Left lung (tissue), 10 donors: ENCODE measurements around the gene SLFN12. TPM values are rescaled to one million over a fixed set of nuclear protein-coding genes. Genes with fewer than 3 reads are reported as not detected.
"Not testable (repeated sequence)": the region's sequence is repeated elsewhere in the genome, so short reads cannot be mapped to it uniquely, and the experiment has no call there.

Experiments
- ATAC-seq: fragments of 200-7000 bp; cut with Tn5 transposase; one replicate; pipeline ENCODE4 v1.9.1; 2020; ENCODE audit warnings: moderate library complexity
- DNase-seq, 4 donors: peaks; one replicate each; pipeline ENCODE4 v3.0.0-alpha.2; 2013 to 2020
- H3K27ac ChIP-seq, 2 donors: fragments of 200-600 bp; sonication (generic) in 1 of 2; one replicate each; pipeline versions ENCODE4 v1.5.0 to v1.8.0; 2020 to 2021
- H3K27me3 ChIP-seq, 2 donors: fragments of 200-600 bp; sonication (generic) in 1 of 2; one replicate each; pipeline versions ENCODE4 v1.5.0 to v1.8.0; 2020 to 2021
- H3K36me3 ChIP-seq, 2 donors: fragments of 200-600 bp; sonication (generic) in 1 of 2; one replicate each; pipeline versions ENCODE4 v1.5.0 to v1.8.0; 2020 to 2021
- H3K4me1 ChIP-seq, 2 donors: fragments of 200-600 bp; one replicate each; pipeline ENCODE4 v1.8.0; 2021
- H3K4me3 ChIP-seq, 2 donors: fragments of 200-600 bp; sonication (generic) in 1 of 2; one replicate each; pipeline versions ENCODE4 v1.5.0 to v1.8.0; 2020 to 2021; ENCODE audit warnings: mild to moderate bottlenecking in 1 of 2
- H3K9me3 ChIP-seq, 2 donors: fragments of 200-600 bp; sonication (generic) in 1 of 2; one replicate each; pipeline versions ENCODE4 v1.5.0 to v1.8.0; 2020 to 2021
- CTCF ChIP-seq, 2 donors: fragments of 200-600 bp; sonication (generic) in 1 of 2; IDR thresholded peaks; one replicate each; pipeline versions ENCODE4 v1.5.0 to v1.8.0; 2021; ENCODE audit warnings: antibody characterized with exemption in 2 of 2
- intact Hi-C, 2 donors: fragments of 100-400 bp; cut with DNase I; formaldehyde crosslinking; loops; one replicate each; pipeline versions ENCODE4 v1.11.2 to v1.14.2; 2022
- polyA plus RNA-seq, 6 donors: library from polyadenylated mRNA; unstranded; fragments of 120-200 nt; gene quantifications; one replicate each; pipeline ENCODE4 v1.2.1, GENCODE V29; 2013; ENCODE audit not compliant: insufficient read length in 6 of 6
- total RNA-seq, 2 donors: library from RNA; stranded (reverse); fragmentation: NEBNext Ultra II Directional; extraction: Animal tissue kit (Norgen Biotek cat#: 25700); gene quantifications; one replicate each; pipeline ENCODE4 v1.2.1, GENCODE V29; 2021
- donor health status: DM: no; HTN: yes; CAD: no.
- donor health status: DM: no; HTN: no; CAD: no.

Gene SLFN12
- total and polyA plus RNA-seq, 8 donors: 16.7 to 33.9 (median 28.0) TPM

- Histone ChIP-seq H3K9me3 (no peaks in the 10 kb centered on the region), H3K4me3 (no peak overlapping the region), H3K4me1 (peaks cover 15 to 39% of the 10 kb centered on the region in 2 donors), H3K27ac (no peak overlapping the region), H3K27me3 (no peaks in the 10 kb centered on the region), H3K36me3 (no peaks in the 10 kb centered on the region)
- ATAC-seq (no peak), DNase-seq (no peak)
- intact Hi-C loops: loop anchor here in 1 of 2 donors (10.0 kb wide), 1 partner anchor 65 kb away; no protein-coding TSS in a partner anchor
- no peak for TF ChIP-seq CTCF (IDR thresholded peaks at IDR 0.05)
Measured at GRCh38 chr17:35429702-35430101, 2.6 kb downstream of the SLFN12 start.

GRCh38 chr17:35428229-35428628, 4.1 kb downstream of the SLFN12 start:
- Histone ChIP-seq H3K4me3 (no peak overlapping the region), H3K9me3 (no peaks in the 10 kb centered on the region), H3K4me1 (peaks cover 12 to 31% of the 10 kb centered on the region in 2 donors), H3K36me3 (no peaks in the 10 kb centered on the region), H3K27me3 (no peaks in the 10 kb centered on the region), H3K27ac (no peak overlapping the region)
- intact Hi-C loops: loop anchor here in 1 of 2 donors (10.0 kb wide), 1 partner anchor 63 kb away; no protein-coding TSS in a partner anchor
- no peak for DNase-seq
- TF ChIP-seq CTCF (IDR thresholded peaks at IDR 0.05): no peak
- no peak for ATAC-seq

- DNase-seq: no peak
- Histone ChIP-seq H3K36me3 (peaks cover 0 to 28% of the 10 kb centered on the region in 2 donors), H3K4me1 (no peaks in the 10 kb centered on the region), H3K27me3 (no peaks in the 10 kb centered on the region), H3K4me3 (no peak overlapping the region), H3K27ac (no peak overlapping the region), H3K9me3 (no peaks in the 10 kb centered on the region)
- no peak for ATAC-seq
- TF ChIP-seq CTCF (IDR thresholded peaks at IDR 0.05): no peak
- intact Hi-C loops: loop anchor here in 1 of 2 donors (10.0 kb wide), 1 partner anchor 59 kb away; no protein-coding TSS in a partner anchor
Measured at GRCh38 chr17:35423761-35424160, 8.5 kb downstream of the SLFN12 start.

GRCh38 chr17:35421069-35421468, 11.2 kb downstream of the SLFN12 start:
- H3K27ac ChIP-seq, H3K27me3 ChIP-seq, ATAC-seq, DNase-seq, H3K9me3 ChIP-seq, H3K4me3 ChIP-seq, H3K4me1 ChIP-seq: not testable (repeated sequence)
- H3K36me3 ChIP-seq: peaks cover 0 to 35% of the 10 kb centered on the region in 2 donors
- intact Hi-C loops: loop anchor here in 1 of 2 donors (10.0 kb wide), 1 partner anchor 56 kb away; no protein-coding TSS in a partner anchor

- peaks cover 0 to 14% of the 10 kb centered on the region in 2 donors for H3K9me3 ChIP-seq
- no peak for ATAC-seq
- intact Hi-C loops: no loop called here
- TF ChIP-seq CTCF (IDR thresholded peaks at IDR 0.05): no peak
- peaks cover 0 to 48% of the 10 kb centered on the region in 2 donors for H3K36me3 ChIP-seq
- H3K4me1 ChIP-seq: no peaks in the 10 kb centered on the region
- no peak overlapping the region for H3K27ac ChIP-seq
- no peak overlapping the region for H3K4me3 ChIP-seq
- no peak for DNase-seq
- H3K27me3 ChIP-seq: no peaks in the 10 kb centered on the region
Measured at GRCh38 chr17:35416659-35417058, 15.6 kb downstream of the SLFN12 start.

GRCh38 chr17:35414707-35415106, 17.6 kb downstream of the SLFN12 start:
- H3K36me3 ChIP-seq: peaks cover 0 to 59% of the 10 kb centered on the region in 2 donors
- H3K27me3 ChIP-seq, H3K4me1 ChIP-seq, DNase-seq, H3K4me3 ChIP-seq, ATAC-seq, H3K27ac ChIP-seq, intact Hi-C loops: not testable (repeated sequence)
- peaks cover 0 to 14% of the 10 kb centered on the region in 2 donors for H3K9me3 ChIP-seq
